ENCODE data around the gene ADAM22.

Gene ADAM22

GRCh38 chr7:87960239-87960638 lies 26.2 kb downstream of the ADAM22 start:
- DNase-seq = no peak

GRCh38 chr7:87961754-87962153 lies 27.7 kb downstream of the ADAM22 start:
- DNase-seq = no peak

GRCh38 chr7:87966271-87966670 lies 32.2 kb downstream of the ADAM22 start:
- DNase-seq = no peak

GRCh38 chr7:87968021-87968420 lies 34.0 kb downstream of the ADAM22 start:
- no peak for DNase-seq

GRCh38 chr7:87982116-87982515 lies 48.1 kb downstream of the ADAM22 start:
- DNase-seq = no peak

GRCh38 chr7:87984088-87984487 lies 50.0 kb downstream of the ADAM22 start:
- DNase-seq = no peak

- DNase-seq = no peak
These were observed 59.2 kb downstream of the ADAM22 start for GRCh38 chr7:87993269-87993668.

GRCh38 chr7:87999261-87999660 lies 65.2 kb downstream of the ADAM22 start:
- no peak for DNase-seq

GRCh38 chr7:88001744-88002530 lies 67.9 kb downstream of the ADAM22 start:
- DNase-seq = no peak

- DNase-seq = no peak
These were observed 68.6 kb downstream of the ADAM22 start for GRCh38 chr7:88002617-88003016.

- no peak for DNase-seq
These were observed 69.5 kb downstream of the ADAM22 start for GRCh38 chr7:88003581-88003980.

GRCh38 chr7:88005191-88005590 lies 71.1 kb downstream of the ADAM22 start:
- DNase-seq = no peak

GRCh38 chr7:88009651-88010050 lies 75.6 kb downstream of the ADAM22 start:
- DNase-seq = no peak

GRCh38 chr7:88012086-88012485 lies 78.0 kb downstream of the ADAM22 start:
- DNase-seq = no peak

- no peak for DNase-seq
These were observed 79.9 kb downstream of the ADAM22 start for GRCh38 chr7:88013981-88014380.

GRCh38 chr7:88014581-88014980 lies 80.5 kb downstream of the ADAM22 start:
- no peak for DNase-seq

- no peak for DNase-seq
These were observed 81.3 kb downstream of the ADAM22 start for GRCh38 chr7:88015309-88015708.

- DNase-seq = no peak
These were observed 84.5 kb downstream of the ADAM22 start for GRCh38 chr7:88018501-88018900.

GRCh38 chr7:88020953-88021665 lies 87.1 kb downstream of the ADAM22 start:
- DNase-seq = no peak

- DNase-seq = no peak
These were observed 93.7 kb downstream of the ADAM22 start for GRCh38 chr7:88027724-88028123.

- DNase-seq = no peak
These were observed 100.1 kb downstream of the ADAM22 start for GRCh38 chr7:88034083-88034695.

GRCh38 chr7:88037050-88037449 lies 103.0 kb downstream of the ADAM22 start:
- DNase-seq = no peak

GRCh38 chr7:88040694-88041093 lies 106.6 kb downstream of the ADAM22 start:
- DNase-seq = no peak

GRCh38 chr7:88041583-88041982 lies 107.5 kb downstream of the ADAM22 start:
- no peak for DNase-seq
